ENCODE measurements around the gene RPS25. TPM values are rescaled to one million over a fixed set of nuclear protein-coding genes. Genes with fewer than 3 reads are reported as not detected.

Gene RPS25
- total and polyA plus RNA-seq, 9 of the 15 experiments (the other 6 are each of a cell fraction or from before 2014, with no cell fraction given): 1,553 to 5,486 (median 2,471) TPM

- no peak for TF ChIP-seq ZNF740 (CRISPR knock-in tag; IDR thresholded peaks at IDR 0.05)
- 0 out of 4 replicates have a peak, but pooled peaks of 1 of the 2 experiments have one; percentile 22 for TF ChIP-seq ZNF740 (tag; IDR thresholded peaks at IDR 0.05)
- TF ChIP-seq E4F1 (CRISPR knock-in tag; IDR thresholded peaks at IDR 0.05; ENCODE audit: borderline replicate concordance): no peak
- TF ChIP-seq PRPF4 (IDR thresholded peaks at IDR 0.05; ENCODE audit: insufficient read depth, low read depth, low read length, poor library complexity, severe bottlenecking): no peak
- TF ChIP-seq ZSCAN29 (IDR thresholded peaks at IDR 0.05): no peak
- no peak for TF ChIP-seq PHB2 (IDR thresholded peaks at IDR 0.05; ENCODE audit: low read depth)
- no peak for TF ChIP-seq RNF2 (IDR thresholded peaks at IDR 0.05)
- no peak for TF ChIP-seq ZNF695 (CRISPR knock-in tag; IDR thresholded peaks at IDR 0.05)
- no peak for TF ChIP-seq AFF4 (CRISPR knock-in tag; IDR thresholded peaks at IDR 0.05)
- TF ChIP-seq HMGN3 (IDR thresholded peaks at IDR 0.05; ENCODE audit: borderline replicate concordance, extremely low read depth, insufficient read length, low read depth, low read length): no peak
- TF ChIP-seq RBBP5 (IDR thresholded peaks at IDR 0.05; ENCODE audit: borderline replicate concordance, insufficient read depth, low read length, poor library complexity, severe bottlenecking): no peak
- no peak for TF ChIP-seq SMARCB1 (IDR thresholded peaks at IDR 0.05; ENCODE audit: insufficient read length, low read depth)
- no peak for TF ChIP-seq CLOCK (CRISPR knock-in tag; IDR thresholded peaks at IDR 0.05; ENCODE audit: borderline replicate concordance)
- TF ChIP-seq HNRNPLL (IDR thresholded peaks at IDR 0.05; ENCODE audit: low read depth, low read length, poor library complexity, severe bottlenecking): peak; percentile 88
- TF ChIP-seq ESRRB (CRISPR knock-in tag; IDR thresholded peaks at IDR 0.05; ENCODE audit: borderline replicate concordance): no peak
Observed at GRCh38 chr11:118996926-118997626, 21.1 kb downstream of the RPS25 start (continued).

Data from K562 (cell line).